ENCODE data around the gene AP2B1.

DNA sequence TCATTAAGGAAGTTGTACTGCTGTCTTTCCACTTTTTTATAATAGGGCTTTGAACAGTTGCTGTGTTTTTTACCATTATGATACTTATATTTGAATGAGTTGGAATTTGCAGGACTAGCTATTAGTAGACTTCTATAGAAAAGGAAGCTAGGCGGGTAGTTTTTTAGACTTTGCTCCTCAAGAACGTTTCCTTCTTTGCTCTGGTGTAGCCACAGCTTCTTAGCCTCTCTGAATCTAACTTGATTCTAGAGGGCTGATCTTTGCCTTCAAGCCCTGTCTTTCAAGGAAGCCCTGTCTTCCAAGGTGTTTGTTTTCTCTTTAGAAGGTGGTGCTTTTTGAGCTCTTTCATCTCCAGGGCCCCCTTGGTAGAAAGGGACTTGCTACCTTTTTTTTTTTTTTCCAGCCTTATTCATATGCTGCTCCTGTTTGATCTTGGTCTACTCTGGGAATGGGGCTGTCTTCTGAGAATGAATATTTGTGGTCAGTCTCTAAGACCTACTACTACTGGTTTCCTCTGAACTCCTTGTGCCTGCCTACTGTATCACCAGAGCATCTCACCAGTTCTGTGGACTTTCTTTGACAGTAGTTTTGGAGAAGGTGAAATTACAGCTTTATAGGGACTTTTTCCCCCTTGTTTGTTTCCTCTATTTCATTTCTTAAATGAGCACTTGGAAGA is 92.0 kb downstream of the AP2B1 start:
- TF ChIP-seq, protein P1, sequence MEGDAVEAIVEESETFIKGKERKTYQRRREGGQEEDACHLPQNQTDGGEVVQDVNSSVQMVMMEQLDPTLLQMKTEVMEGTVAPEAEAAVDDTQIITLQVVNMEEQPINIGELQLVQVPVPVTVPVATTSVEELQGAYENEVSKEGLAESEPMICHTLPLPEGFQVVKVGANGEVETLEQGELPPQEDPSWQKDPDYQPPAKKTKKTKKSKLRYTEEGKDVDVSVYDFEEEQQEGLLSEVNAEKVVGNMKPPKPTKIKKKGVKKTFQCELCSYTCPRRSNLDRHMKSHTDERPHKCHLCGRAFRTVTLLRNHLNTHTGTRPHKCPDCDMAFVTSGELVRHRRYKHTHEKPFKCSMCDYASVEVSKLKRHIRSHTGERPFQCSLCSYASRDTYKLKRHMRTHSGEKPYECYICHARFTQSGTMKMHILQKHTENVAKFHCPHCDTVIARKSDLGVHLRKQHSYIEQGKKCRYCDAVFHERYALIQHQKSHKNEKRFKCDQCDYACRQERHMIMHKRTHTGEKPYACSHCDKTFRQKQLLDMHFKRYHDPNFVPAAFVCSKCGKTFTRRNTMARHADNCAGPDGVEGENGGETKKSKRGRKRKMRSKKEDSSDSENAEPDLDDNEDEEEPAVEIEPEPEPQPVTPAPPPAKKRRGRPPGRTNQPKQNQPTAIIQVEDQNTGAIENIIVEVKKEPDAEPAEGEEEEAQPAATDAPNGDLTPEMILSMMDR (IDR thresholded peaks at IDR 0.05) = no peak
- TF ChIP-seq POLR2A (IDR thresholded peaks at IDR 0.05) = no peak

Data from lower leg skin (tissue), 3 donors.